CD4-positive, alpha-beta T cell treated with Interleukin-21 for 1 hour (primary cell): ENCODE results near the gene RMDN3.

Experiments used
- DNase-seq: peaks from one replicate; pipeline ENCODE4 v3.0.0-alpha.2; 2020

RMDN3 gene, protein sequence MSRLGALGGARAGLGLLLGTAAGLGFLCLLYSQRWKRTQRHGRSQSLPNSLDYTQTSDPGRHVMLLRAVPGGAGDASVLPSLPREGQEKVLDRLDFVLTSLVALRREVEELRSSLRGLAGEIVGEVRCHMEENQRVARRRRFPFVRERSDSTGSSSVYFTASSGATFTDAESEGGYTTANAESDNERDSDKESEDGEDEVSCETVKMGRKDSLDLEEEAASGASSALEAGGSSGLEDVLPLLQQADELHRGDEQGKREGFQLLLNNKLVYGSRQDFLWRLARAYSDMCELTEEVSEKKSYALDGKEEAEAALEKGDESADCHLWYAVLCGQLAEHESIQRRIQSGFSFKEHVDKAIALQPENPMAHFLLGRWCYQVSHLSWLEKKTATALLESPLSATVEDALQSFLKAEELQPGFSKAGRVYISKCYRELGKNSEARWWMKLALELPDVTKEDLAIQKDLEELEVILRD

DNA sequence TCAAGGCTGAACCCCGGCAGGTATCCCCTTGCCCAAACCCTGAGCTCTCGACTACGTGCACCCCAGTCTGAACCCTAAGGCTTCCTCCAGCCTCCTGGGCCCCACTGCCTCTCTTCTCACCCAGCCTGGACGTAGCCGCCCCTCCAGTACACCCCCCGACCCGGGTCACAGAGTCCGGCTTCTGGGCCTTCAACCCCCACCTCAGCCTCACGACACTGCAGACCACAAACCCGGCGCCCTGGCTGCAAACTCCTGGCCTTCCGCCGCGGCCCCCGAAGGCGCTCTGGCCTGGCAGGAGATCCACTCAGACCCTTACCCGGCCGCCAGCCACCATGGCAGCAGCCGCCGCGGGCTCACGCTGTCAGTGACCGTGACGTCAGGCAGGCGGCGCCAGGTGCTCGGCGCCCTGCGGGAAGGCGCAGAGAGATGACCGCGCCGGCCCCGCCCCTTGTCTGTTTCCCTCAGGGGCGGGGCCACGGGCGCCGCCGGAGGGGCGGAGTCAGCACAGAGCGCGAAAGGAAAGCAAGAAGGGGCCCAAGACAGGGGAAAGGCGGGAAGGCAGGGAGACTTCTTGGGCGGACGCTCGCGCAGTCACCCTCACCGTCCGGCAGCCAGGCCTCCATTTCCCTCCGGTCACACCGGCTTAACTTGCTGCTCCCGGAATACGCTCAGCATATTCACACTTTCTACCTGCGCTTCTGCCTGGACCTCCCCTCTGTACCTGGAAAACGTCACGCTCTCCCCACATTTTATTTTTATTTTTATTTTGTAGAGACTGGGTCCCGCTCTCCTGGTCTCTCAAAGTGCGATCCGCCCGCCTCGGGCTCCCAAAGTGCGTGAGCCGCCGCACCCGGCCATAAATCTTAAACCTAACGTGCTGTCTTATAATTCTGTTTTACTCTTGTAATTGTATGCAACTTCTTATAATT, at the start of gene RMDN3:
Gene RMDN3 (minus strand): TSS at position 372 of the 929 bp plus-strand sequence. CDS start 471 bp downstream, outside the sequence.
- DNase-seq: peak; percentile 94

DNA sequence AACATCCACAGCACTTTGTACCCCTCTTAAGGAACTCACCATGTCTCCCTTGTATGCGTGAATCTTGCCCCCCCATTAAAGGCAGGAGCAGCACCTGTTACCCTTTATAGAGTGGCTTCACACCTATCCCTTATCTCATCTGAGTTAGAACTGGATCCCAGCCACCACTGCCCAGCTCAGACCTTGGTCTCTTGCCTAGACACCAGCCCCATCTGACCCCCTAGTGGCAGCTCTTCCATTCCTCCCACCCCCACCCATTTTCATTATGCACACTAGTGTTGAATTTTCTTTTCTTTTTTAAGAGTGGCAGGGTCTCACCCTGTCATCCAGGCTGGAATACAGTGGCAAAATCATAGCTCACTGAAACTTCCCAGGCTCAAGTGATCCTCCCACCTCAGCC, 48.6 kb upstream of the RMDN3 start:
- no peak for DNase-seq

DNA sequence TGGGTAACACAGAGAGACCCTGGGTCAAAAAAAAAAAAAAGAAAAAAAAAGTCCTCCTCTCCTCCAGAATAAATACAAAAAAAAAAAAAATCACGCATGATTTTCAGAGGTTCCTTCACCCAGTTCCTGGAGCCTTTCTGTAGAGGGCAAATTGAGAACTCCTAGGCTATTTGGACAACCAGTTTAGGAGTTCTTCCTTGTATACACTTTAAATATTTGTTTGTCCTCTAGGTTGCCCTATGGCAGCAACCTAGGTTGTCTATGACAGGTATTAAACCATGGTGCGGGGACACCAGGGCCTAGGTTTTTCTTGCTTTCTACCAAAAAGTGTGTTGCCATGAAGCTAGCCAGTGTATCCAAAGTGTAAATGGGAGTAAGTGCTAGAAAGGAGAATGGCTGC, 48.0 kb upstream of the RMDN3 start:
- no peak for DNase-seq

DNA sequence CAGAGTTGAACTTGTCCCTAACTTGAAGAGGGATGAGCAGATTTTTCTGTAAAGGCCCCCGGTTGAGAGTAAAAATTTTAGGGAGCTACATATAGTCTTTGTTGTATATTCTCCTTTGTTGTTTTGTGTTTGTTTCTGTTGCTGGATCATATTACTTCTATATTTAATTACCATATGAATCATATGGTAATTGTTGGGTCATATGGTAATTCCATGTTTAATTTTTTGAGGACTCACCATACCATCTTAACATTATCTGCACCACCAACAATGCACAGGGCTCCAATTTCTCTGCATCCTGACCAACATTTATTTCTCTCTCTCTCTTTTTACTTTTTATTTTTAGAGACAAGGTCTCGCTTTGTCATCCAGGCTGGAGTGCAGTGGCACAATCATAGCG, 44.5 kb upstream of the RMDN3 start:
- no peak for DNase-seq

DNA sequence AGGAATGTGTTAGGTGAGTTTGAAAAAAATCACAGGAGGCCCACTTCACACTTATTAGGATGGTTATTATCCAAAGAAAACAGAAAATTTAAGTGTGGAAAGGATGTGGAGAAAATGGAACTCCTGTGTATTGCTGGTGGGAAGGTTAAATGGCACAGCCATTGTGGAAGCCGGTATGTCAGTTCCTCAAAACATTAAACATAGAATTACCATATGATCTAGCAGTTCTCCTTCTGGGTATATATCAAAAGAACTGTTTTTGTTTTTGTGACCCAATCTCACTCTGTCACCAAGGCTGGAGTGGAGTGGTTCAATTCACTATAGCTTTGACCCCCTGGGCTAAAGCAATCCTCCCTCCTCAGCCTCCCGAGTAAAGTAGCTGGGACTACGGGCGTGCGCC, 41.5 kb upstream of the RMDN3 start:
- DNase-seq: no peak

DNA sequence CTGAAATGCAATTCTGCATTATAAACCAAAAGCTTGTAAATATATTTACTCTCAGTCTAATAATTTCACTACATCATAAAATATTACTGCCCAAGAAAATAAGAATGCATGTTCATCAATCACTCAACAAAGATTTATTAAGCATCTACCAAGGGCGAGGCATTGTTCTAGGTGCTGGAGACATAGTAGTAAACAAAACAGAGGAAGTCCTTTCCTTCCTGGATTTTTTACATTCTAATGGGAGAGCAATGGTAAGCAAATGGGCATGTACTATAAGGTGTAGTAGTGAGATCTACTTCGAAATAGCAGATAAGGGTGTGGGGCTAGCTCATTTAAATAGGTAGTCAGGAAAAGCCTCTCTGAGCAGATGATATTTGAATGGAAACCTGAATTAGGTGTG, 41.0 kb upstream of the RMDN3 start:
- no peak for DNase-seq

DNA sequence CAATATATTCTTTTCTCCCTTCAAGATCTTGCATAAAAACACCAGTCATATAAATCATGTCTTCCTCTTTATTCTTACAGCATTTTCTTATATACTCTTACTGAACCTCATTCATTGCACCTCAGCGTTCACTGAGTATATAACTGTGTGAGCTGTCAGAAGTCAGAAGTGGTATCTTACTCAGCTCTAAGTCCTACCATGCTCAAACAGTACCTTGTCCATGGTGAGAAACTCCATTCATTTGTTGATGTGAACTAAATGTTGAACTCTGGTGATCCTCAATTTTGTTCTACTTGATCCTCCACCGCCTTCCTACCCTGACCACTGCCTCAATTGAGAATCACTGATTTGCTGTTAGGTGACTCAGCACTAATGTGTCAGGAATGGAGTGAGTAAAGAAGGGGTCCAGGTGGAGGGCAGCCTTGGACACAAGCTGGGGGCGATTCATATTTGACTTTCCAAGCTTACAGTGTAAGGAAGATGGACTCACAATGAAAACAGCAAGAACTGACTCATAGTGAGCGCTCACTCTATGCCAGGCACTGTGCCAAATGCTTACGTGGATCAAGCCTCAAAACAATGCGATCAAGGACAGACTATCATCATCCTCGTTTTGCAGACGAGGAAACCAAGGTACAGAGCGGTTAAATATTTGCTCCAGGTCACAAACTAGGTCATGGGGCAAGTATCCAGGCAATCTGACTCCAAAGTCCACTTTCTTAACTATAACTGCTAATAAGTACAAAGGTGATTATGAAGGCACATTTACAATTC, 38.3 kb upstream of the RMDN3 start:
- no peak for DNase-seq

DNA sequence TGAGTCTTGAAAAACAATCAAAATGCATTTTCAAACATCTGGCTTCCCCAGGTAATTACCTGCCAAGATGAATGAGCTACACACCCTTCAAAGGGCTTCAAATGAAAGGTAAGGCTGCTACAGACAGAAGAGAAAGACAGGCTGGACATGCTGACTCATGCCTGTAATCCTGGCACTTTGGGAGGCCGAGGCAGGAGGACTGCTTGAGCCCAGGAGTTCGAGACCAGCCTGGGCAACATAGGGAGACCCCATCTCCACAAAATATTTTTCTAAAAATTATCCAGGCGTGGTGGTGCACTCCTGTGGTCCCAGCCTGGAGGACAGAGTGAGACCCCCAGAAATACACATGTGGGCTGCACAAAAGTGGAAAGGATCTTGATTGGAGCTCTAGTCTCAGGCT, 37.3 kb upstream of the RMDN3 start:
- no peak for DNase-seq

DNA sequence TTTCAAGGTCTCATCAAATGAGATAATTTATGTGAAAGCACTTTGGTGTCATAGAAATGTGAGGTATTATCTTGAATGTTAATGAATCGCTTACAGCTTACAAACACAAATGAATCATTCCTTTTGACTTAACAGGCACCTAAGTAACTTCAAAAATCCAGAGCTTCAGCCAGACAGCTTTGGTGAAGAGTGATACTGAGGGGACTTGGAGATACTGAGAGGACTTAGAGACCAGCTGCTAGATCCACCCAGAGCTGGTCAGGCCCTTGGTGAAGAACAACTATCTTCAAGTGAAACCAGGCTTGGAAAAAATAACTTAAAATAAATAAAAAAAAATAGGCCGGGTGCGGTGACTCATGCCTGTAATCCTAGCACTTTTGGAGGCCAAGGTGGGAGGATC, 35.7 kb upstream of the RMDN3 start:
- DNase-seq: no peak

DNA sequence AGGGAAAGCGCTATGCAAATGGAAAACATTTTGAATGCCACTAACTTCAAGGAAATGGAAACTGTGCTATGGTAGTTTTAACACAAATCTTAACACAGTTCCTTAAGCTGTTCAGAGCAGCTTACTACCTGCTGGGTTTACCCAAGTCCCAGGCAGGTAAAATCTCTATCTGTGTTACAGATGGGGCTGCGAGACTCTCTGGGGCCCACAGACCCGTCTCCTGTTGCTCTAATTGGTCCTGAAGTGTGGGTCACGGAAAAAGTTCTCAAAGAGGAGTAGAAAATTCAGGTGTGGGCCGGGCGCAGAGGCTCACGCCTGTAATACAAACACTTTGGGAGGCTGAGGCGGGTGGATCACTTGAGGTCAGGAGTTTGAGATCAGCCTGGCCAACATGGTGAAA, 34.9 kb upstream of the RMDN3 start:
- no peak for DNase-seq

DNA sequence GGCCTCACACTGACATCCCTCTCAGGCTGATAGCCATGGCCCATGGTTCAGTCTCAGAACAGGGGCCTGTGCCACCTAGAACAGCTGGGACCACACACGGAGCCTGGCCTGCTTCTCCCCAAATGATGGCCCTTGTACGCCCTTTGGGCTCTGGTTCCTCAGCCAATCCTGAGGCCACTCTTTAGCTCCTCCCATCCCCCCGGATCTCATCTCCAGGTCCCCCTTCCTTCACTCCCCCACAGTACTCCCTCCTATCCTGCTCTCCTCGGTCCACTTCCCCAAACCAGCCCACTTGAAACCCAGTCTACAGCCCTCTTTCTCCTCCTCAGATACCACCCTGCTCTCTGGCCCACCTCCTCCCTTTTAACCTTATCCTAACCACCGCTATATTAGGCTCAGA, 34.1 kb upstream of the RMDN3 start:
- DNase-seq: no peak

DNA sequence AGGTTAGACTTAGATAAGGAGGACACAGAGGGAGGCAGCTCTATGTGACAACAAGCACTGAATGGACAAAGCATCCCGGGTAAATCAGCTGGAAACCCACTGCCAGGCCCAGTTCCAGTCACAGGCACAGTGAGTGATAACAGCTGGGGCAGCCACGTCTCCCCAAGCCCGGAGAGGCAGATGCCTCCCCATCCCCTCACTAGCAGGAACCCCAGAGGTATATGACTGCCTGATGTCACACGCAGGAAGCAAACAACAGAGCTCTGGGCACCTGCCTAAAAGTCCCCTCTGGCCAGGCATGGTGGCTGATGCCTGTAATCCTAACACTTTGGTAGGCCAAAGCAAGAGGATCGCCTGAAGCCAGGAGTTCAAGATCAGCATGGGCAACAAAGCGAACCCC, 32.9 kb upstream of the RMDN3 start:
- DNase-seq: no peak

DNA sequence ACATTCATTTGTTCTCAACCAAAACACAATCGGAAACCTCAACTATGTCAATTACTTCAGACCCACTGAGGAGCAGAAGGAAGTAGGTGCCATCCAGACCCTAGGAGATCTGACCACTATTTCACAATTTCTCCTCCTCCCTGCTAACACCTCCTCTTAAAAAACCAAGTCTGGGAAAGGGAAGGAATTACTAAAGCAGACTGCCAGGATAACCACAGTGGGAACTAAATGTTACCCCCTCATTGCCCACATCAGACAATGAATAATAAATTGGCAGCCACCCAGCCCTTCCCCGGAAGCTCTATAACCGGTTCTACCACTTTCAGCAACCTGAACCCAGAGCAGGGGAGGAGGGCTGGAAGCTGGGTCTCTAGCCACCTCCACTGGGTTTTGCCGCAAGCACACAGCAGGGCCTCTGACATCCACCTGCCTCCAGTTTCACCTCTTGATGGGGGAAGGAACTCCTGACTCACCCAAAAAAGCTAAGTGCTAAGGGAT, 32.3 kb upstream of the RMDN3 start:
- peak; percentile 49 for DNase-seq

DNA sequence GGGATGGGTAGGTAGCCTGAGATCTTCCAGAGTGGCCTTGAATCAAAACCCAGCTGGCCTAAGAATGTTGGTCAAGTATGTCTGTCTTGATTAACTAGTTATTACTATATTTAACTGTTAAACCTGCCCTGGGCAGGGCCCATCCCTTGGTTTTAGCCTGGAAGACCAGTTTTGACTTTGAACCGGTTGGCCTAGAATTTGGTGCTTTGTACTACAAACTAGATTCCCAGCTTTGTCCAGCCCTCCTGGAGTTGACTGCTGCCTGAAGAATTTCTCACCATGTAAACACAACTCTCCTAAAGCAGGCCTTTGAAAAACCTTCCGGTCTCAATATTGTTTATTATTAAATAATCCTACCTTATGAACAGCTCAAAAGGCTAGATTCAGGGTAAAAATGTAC, 30.8 kb upstream of the RMDN3 start:
- DNase-seq: no peak

DNA sequence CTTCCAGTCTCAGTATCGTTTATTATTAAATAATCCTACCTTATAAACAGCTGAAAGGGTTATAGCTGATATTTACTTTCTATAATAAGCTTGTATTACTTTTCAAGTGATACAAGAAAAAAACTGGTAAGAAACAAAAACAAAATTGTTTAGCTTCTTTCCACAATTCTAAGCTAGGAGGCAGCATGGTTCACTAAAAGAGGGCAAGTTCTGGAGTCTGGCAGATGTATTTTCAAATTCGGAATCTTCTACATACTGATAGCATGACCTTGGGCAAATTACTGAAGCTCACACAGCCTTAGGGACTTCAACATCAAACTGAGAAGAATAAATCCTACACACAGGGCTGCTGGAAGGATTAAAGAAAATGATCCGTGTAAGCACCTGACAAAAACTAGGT, 30.1 kb upstream of the RMDN3 start:
- no peak for DNase-seq

DNA sequence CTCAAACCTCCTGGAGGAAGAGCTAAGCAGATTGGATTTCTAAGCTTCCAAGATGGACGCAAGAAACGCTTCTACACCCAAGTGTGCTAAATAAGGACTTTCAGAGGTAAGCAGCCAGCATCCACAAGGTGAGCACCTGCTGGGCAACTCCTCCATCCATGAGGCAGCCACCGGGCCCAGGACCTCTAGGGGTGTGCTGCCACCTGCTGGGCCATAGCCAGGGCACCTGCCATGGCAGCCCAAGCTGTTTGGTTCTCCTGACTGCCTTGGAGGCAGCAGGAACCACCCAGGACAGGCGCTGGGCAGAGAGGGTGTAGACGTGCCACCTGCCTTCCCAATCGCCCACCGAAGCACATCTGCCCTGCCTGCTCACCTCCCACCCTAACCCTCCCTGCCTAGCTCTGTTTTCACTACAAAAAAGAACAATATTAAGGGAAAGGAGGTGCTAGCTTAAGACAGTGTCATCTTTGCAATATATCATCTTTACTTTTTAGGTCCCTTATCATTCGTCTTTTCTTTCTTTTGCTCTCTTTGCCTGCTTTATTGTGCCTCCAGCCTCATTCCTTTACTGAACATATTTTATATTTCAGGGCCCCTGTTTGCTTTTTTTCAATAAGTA, 27.7 kb upstream of the RMDN3 start:
- peak; percentile 84 for DNase-seq

DNA sequence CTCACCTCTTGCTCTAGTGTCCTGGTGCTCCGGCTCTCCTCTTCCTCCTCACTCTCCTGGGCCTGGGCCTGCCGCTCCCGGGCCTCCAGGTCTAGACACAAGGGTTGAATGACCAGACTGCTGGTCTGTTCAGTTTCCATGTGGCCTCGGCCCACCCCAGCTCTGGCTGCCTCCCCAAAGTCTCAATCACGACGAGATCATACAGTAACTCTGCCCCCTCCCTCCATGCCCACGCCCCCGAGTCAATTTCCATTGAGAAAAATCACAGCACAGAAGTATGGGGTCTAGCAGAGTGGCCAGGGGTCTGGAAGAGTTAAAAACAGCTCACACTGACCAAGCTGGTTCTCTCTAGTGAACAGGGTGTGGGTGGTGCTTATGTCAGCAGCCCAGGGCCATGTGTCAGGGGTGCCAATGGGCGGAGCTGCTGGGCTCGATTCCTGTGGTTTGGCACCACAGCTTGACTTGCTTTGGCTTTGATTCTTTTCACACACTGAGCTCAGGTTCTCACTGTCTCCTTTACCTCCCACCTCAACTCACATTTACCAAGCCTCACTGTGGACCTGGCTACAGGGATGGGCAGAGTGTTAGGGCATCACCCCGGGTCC, 21.6 kb upstream of the RMDN3 start:
- DNase-seq: peak; percentile 69

DNA sequence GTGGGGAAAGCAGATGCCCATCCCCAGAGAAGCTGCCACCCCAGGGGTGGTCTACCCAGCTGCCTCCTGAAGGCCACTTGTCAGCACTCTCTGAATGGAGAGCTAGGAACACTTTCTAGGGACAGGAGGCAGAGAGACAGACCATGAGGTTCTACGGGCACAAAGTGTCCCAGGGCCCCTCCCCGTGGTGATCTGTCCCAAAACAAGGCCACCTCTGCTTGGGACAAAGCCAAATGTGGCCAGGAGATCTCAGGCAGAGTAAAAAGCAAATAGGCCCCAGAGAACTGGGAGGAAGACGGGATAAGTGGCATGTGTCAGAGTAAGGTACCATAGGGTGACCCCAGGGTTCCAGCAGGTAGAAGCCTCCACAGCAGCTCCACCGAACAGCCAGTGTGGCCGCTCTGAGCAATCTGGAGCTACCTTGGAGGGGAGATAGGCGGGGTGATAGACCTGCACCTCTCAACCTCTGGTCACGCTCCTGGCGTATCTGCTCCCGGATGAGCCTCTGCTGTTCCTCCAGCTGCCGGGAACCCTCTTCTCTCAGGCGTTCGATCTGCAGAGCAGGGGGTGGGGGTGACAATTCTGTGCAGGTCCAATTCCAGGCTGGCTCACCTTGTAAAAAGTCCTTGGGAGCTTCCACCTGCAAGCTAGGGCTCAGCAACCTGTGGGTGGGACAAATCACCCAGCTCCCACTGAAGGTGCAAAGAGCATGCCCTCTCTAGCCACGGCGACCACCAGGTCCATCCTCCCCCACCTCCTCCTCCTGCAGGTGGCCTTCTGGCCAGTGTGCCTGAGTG, 20.9 kb upstream of the RMDN3 start:
- DNase-seq: no peak

DNA sequence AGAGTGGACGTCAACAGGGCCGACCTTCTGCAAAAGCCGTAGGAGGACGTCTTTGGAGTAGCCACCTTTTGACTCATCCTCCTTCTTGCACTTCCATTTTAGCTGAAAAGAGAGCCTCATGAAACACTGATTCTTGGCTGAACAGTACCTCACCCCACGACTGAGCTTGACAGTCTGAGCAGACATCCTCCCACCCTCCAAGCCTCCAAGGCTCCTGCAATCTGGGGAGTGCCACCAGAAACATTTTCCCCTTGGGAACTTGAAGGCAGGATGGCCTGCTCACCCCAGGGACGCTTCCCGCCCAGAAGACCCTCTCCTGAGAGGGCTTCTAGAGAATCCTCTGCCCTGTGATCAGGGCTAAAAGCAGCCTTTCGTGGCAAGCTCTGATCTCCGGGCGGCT, 20.0 kb upstream of the RMDN3 start:
- no peak for DNase-seq

DNA sequence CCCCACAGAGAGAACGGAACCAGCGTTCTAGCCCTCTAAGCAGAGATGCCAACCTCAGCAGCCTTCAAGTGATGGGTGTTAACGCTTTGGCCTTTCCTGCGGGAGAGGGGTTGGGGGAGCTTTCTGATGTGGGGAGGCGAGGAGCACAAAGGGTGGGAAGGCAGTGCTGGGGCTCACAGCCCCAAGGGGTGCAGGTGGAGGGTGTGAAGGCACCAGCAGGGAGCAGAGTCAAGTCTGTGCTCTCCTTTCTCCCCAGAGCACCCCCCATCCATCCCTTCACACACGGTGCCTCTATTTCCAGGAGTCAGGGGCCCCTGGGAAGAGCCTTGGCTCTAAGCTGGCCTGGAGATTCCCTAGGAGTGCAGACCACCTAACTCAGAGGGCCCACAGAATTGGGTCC, 18.8 kb upstream of the RMDN3 start:
- DNase-seq: no peak

DNA sequence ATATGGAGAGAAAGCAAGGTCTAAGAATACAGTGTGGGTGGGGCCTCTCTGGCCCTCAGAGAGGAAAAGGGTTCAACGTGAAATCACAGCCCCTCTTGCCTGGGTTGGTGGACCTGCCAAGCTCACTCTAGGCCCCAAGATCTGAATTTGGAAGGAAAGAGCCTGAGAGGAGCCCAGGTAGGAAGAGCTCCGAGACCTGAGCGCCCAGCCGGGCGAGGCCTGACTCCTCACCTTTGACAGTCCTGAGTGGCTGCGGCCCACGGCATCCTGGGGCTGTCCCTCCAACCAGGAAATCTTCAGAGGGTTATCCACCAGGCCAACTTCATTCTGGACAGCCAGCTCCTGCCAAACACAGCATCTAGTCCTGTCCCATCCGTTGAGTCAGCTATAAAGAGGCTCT, 18.4 kb upstream of the RMDN3 start:
- DNase-seq: no peak
